Left ventricle myocardium inferior (tissue), 1 donor: ENCODE measurements around the gene LRP1B. TPM values are rescaled to one million over a fixed set of nuclear protein-coding genes. Genes with fewer than 3 reads are reported as not detected.

Source experiments
- DNase-seq: peaks from one replicate; pipeline ENCODE4 v3.0.0-alpha.2; 2020
- H3K27ac ChIP-seq: fragments of 200-600 bp; replicated peaks from 2 replicates; pipeline ENCODE4 v1.8.0; 2021
- H3K27me3 ChIP-seq: fragments of 200-600 bp; 2 replicates; pipeline ENCODE4 v1.8.0; 2021; ENCODE audit warnings: low read depth
- H3K36me3 ChIP-seq: fragments of 200-600 bp; 2 replicates; pipeline ENCODE4 v1.8.0; 2021
- H3K4me1 ChIP-seq: fragments of 200-600 bp; 2 replicates; pipeline ENCODE4 v1.8.0; 2021
- H3K4me3 ChIP-seq: fragments of 200-600 bp; 2 replicates; pipeline ENCODE4 v1.8.0; 2021; ENCODE audit warnings: mild to moderate bottlenecking, moderate library complexity
- H3K9me3 ChIP-seq: fragments of 200-600 bp; replicated peaks from 2 replicates; pipeline ENCODE4 v1.8.0; 2021
- CTCF ChIP-seq: fragments of 200-600 bp; IDR thresholded peaks from 2 replicates; pipeline ENCODE4 v1.8.0; 2021; ENCODE audit warnings: antibody characterized with exemption, mild to moderate bottlenecking, borderline replicate concordance
- intact Hi-C: fragments of 100-400 bp; cut with micrococcal nuclease; formaldehyde crosslinking; loops from one replicate; pipeline ENCODE4 v1.11.0; 2022
- total RNA-seq: library from RNA; stranded (reverse); fragmentation: NEBNext Ultra II Directional; extraction: Animal tissue kit (Norgen Biotek cat#: 25700); gene quantifications from one replicate; pipeline ENCODE4 v1.2.1, GENCODE V29; 2021
- donor health status: DM: no; HTN: yes; CAD: no; lungs with severe emphysema.

Gene LRP1B
- total RNA-seq, 1 donor from 2014 or later, result 0.08 TPM

DNA sequence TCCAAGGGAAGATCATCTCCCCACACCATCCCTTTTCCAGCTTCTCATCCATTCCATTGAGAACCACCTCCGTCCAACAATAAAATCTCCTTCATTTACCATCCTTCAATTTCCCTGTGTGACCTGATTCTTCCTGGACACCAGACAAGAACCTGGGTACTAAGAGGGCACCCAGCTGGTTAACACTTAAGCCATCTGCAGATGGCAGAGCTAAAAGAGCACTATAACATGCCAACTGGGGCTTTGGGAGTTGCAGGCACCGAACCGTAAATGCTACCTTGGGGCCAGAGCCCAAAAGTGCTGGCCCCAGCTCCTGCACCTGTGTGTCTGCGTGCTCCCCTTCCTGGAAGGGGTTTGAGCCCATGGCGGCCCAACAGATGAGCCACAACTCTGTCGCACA, 655.0 kb downstream of the LRP1B start:
- no peaks in the 10 kb centered on the region for H3K4me1 ChIP-seq

DNA sequence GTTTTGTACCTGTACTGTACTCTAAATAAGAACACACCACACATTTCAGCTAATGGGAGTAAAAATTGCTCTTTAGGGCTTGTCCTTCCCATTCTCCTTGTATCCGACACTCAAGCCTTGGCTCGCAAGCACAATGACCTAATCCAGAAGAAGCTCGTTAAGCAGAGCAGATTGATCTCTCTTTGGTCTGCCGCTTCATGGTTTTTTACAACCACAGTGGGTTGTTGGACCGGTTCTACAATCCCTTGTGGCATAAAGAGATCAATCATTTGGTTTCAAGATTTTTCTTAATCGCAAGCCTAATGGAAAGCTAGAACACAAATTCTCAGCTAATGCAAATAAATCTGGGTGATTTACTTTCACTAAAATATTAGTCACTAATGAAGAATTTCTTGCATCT, 662.1 kb downstream of the LRP1B start:
- DNase-seq, result no peak
- no peaks in the 10 kb centered on the region for H3K27me3 ChIP-seq
- TF ChIP-seq CTCF, result no peak

More for the DNA sequence above, 655.0 kb downstream of the LRP1B start:
- Histone ChIP-seq H3K4me3 (no peak overlapping the region), H3K27ac (no peak overlapping the region), H3K9me3 (no peaks in the 10 kb centered on the region), H3K36me3 (no peaks in the 10 kb centered on the region), H3K27me3 (no peaks in the 10 kb centered on the region)
- DNase-seq, result no peak
- TF ChIP-seq CTCF, result no peak
- intact Hi-C loops, result no loop called here

GRCh38 chr2:141467331-141467730, 663.5 kb downstream of the LRP1B start:
- H3K4me3 ChIP-seq, result no peak overlapping the region
- no peak for DNase-seq
- H3K4me1 ChIP-seq, result no peaks in the 10 kb centered on the region
- intact Hi-C loops, result no loop called here
- TF ChIP-seq CTCF, result no peak
- H3K36me3 ChIP-seq, result no peaks in the 10 kb centered on the region
- H3K9me3 ChIP-seq, result no peaks in the 10 kb centered on the region
- H3K27me3 ChIP-seq, result no peaks in the 10 kb centered on the region
- H3K27ac ChIP-seq, result no peak overlapping the region

More for the DNA sequence above, 662.1 kb downstream of the LRP1B start:
- Histone ChIP-seq H3K9me3 (no peaks in the 10 kb centered on the region), H3K36me3 (no peaks in the 10 kb centered on the region), H3K4me3 (no peak overlapping the region), H3K27ac (no peak overlapping the region), H3K4me1 (no peaks in the 10 kb centered on the region)
- intact Hi-C loops, result no loop called here

- Histone ChIP-seq H3K27me3 (no peaks in the 10 kb centered on the region), H3K36me3 (no peaks in the 10 kb centered on the region), H3K4me1 (no peaks in the 10 kb centered on the region), H3K9me3 (no peaks in the 10 kb centered on the region), H3K4me3 (no peak overlapping the region), H3K27ac (no peak overlapping the region)
- DNase-seq, result no peak
- intact Hi-C loops, result no loop called here
- TF ChIP-seq CTCF, result no peak
Measured at GRCh38 chr2:141464995-141465394, 665.8 kb downstream of the LRP1B start.

DNA sequence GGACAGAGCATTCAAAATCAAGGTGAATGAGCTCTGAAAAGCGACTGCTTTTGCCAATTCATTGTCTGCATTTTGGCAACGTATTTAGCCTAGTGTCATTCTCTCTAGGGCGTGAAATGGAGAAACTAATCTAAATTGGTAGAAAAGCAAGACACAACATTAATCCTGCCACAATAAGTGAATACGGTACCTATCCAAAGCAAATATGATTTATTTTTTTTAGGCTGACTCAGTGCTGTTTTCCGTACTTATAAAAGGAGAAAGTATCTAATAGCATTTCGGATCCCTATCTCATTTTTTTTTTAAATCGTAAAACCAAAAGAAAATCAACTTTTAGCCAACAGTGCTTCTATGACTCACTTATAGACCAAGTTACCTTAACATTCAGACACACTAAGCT, 672.5 kb downstream of the LRP1B start:
- H3K4me1 ChIP-seq, result no peaks in the 10 kb centered on the region
- no peak overlapping the region for H3K4me3 ChIP-seq
- no peaks in the 10 kb centered on the region for H3K36me3 ChIP-seq
- no peak overlapping the region for H3K27ac ChIP-seq
- intact Hi-C loops, result no loop called here
- no peaks in the 10 kb centered on the region for H3K9me3 ChIP-seq
- no peaks in the 10 kb centered on the region for H3K27me3 ChIP-seq
- no peak for DNase-seq
- no peak for TF ChIP-seq CTCF

GRCh38 chr2:141455877-141456276, 674.9 kb downstream of the LRP1B start:
- no peaks in the 10 kb centered on the region for H3K27me3 ChIP-seq
- H3K4me1 ChIP-seq, result no peaks in the 10 kb centered on the region
- intact Hi-C loops, result no loop called here
- no peak for DNase-seq
- no peak overlapping the region for H3K27ac ChIP-seq
- no peaks in the 10 kb centered on the region for H3K9me3 ChIP-seq
- H3K36me3 ChIP-seq, result no peaks in the 10 kb centered on the region
- no peak overlapping the region for H3K4me3 ChIP-seq
- TF ChIP-seq CTCF, result no peak
